GM18907 (cell line): ENCODE results near the gene ZC3H18.
"Not testable (repeated sequence)": the region's sequence is repeated elsewhere in the genome, so short reads cannot be mapped to it uniquely, and the experiment has no call there.

Experiments used
- ATAC-seq: cut with Tn5 transposase; IDR thresholded peaks from one replicate; pipeline ENCODE4 v1.9.1; 2021; ENCODE audit warnings: mild to moderate bottlenecking, moderate library complexity; ENCODE audit not compliant: unreplicated experiment

ZC3H18 gene

DNA sequence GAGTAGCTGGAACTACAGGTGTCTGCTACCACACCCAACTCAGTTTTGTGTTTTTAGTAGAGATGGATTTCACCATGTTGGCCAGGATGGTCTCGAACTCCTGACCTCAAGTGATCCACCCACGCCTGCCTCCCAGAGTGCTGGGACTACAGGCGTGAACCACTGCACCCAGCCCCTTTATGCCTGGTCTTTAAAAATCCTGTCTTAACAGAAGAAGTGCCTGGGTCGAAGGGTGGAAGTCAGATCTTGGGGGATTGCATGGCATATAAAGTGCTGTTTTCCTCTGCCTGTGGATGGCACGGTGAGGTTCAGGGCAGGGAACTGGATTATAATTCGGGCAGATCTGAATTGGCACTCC lies 30.3 kb downstream of the ZC3H18 start:
- ATAC-seq = no peak

DNA sequence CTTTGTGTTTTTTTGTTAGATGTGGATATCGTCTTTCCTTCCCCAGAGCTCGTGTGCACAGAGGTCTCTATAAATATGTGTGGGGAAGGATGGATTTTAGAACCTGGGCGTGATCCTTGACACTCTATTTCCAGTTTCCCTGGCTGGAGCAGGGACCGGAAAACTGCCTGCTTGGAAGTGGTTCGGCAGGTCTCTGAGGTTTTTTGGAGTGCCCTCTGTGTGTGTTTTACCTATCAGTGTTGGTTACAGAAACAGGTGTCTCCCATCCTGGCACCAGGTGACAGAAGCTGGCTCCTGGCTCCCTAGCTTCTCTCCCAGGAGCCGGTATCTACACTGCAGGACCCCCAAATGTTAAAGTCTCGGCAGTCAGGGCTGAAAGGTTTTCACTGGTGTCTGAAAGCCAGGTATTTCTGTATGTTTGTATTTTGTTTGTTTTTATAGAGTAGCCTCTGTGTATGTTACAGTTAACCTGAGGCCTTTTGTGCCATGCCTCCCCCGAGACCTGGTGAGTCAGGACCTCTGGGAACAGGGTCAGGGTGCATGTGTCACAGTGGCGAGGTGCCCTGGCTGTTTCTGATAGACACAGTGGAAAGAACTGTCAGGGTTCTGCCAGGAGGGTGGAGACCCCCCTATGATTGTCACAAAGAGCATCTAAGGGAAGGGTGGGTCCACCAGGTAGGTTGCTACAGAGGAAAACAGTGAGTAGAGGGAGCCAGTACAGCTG lies 31.3 kb downstream of the ZC3H18 start:
- no peak for ATAC-seq

GRCh38 chr16:88602091-88602490 lies 31.9 kb downstream of the ZC3H18 start:
- no peak for ATAC-seq

- no peak for ATAC-seq
Observed at GRCh38 chr16:88605186-88606147, 35.3 kb downstream of the ZC3H18 start.

DNA sequence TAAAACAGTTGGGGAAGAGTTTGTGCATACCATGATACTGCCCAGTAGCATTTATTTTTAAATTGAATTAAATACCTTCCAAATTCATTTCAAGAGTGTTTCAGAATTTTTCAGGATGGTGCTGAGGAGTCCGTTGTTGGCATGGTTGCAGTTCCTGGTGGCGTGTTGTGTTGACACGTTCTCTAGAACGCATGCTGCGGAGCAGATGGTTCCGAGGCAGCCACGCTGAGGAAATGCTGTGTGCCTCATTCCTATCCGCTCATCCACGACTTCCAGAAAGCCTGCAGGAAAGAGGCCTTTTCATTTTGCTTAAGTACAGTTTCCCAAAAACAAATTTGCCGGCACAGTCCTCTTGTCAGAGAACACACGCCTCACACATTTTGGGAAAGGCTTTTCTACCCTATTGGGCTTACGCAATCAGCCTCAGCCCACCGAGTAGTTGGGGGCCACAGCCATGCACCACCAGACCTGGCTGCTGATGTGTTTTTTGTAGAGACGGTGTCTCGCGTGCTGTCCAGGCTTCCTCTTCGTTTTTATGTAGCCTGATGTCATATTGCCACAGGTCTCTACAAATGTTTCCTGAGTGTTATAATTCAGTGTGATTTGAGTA lies 36.0 kb downstream of the ZC3H18 start:
- no peak for ATAC-seq

GRCh38 chr16:88608076-88608475 lies 37.9 kb downstream of the ZC3H18 start:
- ATAC-seq = no peak

- ATAC-seq = not testable (repeated sequence)
Observed at GRCh38 chr16:88609426-88609825, 39.2 kb downstream of the ZC3H18 start.

GRCh38 chr16:88610080-88610479 lies 39.9 kb downstream of the ZC3H18 start:
- no peak for ATAC-seq

- no peak for ATAC-seq
Observed at GRCh38 chr16:88610909-88611812, 41.0 kb downstream of the ZC3H18 start.

GRCh38 chr16:88613293-88613692 lies 43.1 kb downstream of the ZC3H18 start:
- ATAC-seq = no peak

GRCh38 chr16:88613911-88614817 lies 44.0 kb downstream of the ZC3H18 start:
- ATAC-seq = no peak

- ATAC-seq = no peak
Observed at GRCh38 chr16:88614818-88615580, 44.8 kb downstream of the ZC3H18 start.

DNA sequence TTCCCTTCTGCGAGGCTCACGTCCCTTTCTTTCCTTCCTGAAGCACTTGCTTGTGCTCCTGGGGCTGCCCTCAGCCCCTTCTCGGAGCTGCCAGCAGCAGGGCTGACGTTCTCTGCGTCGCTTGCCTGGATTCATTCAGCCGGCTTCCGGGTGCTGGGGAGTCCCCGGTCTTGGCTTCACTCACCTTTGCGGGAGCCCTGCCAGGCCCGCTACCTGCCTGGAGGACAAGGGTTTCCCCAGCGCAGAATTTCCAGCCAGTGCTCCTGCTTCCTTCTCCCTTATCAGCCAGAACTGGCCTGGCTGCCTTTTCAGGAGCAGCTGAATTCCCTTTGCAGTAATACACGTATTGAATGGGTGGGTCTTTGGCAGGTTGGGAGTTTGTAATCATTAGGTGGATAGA lies 46.1 kb downstream of the ZC3H18 start:
- no peak for ATAC-seq

DNA sequence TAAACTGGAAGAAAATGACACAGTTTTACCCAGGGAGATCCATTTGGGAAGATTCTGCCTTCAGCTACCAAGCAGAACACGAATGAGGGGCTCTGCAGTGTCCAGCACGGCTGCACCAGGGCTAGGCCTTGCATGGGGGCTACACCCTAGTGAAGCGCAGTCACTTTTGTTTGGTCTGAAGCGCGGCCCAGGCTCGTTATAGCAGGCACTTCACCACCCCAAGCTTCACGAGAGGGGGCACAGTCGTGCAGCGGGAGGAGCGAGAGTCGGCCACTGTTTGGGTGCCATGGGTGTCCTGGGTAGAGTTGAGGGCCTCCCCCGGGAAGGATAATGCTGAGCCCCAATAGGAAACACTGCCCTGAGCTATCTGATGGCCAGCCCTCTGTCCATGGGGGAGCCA lies 46.5 kb downstream of the ZC3H18 start:
- no peak for ATAC-seq

- no peak for ATAC-seq
Observed at GRCh38 chr16:88617268-88618031, 47.2 kb downstream of the ZC3H18 start.

DNA sequence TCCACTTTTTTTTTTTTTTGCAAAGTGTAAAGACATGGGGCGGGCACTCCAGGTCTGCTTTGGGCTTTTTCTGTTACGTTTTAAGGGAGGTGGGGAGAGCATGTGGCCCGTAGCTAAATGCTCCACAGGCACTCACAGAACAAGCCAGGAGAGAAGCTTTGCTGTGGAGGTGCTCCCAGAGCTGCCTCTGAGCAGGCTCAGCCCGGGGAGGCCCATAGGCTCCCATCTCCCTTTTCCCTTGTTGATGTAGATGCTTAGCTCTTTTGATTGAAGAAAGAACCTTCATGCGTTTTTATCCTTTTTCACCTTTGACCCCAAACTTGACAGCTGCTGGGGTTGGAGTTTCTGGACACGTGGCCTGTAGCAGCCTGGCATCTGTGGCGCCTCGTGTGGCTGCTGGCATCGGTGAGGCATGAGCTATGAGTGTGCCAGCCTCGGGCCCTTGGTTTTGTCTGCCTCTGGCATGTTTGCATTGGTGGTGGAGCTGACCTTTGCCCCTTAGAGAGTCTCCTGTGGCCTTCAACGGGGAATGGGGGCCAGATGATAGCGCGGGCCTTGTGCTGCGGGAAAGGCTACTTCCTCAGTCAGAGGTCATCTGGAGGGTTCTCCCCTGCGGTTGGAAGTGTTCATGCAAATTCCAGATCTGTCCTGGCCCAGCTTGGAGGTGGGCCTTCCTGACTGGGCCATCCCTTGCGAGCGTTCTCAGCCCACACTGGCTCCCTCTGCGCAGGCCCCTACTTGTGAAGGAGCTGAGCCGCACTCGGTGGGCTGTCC lies 48.2 kb downstream of the ZC3H18 start:
- no peak for ATAC-seq

- ATAC-seq = no peak
Observed at GRCh38 chr16:88618956-88619667, 48.9 kb downstream of the ZC3H18 start.
